HG02973 (cell line): ENCODE data around the gene FAIM2.

Experiments used
- ATAC-seq: cut with Tn5 transposase; IDR thresholded peaks from one replicate; pipeline ENCODE4 v1.9.1; 2021; ENCODE audit warnings: moderate library complexity; ENCODE audit not compliant: unreplicated experiment

The FAIM2 gene

DNA sequence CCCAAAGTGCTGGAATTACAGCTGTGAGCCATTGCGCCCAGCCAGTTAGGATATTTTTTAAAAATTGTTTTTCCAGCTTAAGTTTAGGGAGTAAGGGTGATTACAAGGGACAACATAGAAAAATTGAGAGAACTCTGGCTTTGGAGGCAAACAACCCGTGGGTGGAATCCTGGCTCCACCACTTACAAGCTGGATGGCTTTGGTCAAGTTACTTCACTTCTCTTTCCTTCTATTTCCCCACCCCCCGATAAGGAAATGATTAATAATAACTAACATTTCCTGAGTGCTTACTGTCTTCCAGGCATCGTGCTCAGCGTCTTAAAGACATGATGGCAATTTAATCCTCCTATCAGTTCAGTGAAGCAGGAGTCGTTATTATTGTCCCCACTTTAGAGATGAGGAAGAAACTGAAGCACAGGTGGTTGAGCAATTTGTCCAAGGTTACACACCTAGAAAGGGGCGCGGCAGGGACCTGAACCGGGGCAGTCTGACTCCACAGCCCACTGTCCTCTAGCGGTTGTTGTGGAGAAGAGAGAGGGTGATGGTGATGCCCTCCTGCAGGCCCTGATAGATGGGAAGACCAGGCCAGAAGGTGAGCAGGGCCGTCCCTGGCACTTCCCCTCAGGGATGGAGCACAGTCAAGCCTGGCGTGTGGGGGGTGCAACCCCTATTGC is 16.7 kb upstream of the FAIM2 start:
- no peak for ATAC-seq

DNA sequence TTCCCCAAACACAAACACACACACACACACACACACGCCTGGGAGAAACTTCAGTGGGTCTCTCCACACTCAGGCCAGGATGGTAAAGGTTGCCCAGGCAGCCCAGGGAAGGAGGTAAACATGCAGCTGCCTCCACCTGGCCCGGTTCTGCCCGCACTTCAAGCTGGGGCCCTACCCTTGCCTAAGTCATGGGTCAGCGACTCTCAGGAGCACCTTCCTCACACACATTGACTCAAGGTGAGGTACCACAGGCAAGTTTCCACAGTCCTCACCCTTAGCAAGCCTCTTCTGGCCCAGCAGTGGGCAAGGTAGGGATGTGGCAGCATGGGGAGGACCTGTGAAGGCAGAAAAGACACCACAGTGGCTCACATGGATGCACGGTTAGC is 14.1 kb upstream of the FAIM2 start:
- ATAC-seq, result no peak

DNA sequence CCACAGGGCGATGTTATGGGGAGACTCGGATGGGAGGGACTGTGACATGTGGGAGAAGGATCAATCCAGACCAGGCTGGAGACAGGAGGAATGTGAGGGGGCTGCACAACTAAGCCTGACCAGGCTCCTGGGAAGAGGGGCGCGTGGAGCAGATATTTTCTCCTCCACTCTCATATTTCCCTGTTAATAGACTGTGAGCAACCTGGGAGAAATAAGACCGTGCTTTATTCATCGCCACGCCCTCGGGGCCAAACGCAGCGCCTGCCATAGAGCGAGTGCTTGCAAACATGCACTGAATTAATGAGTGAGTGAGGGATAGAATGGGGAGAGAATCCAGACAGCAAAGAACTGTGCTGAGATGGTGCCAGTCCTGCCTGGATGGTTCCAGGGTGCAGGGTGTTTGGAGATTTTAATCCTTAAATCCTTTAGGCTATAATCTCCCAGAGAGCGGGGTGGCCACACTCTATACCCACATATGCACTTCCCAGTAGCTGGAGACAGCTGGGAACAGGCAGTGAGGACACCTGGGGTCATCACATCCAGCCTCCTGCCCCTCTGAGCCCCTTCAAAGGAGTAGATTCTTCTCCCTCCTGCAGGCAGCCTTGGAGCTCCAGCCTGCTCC is 13.6 kb upstream of the FAIM2 start:
- no peak for ATAC-seq

DNA sequence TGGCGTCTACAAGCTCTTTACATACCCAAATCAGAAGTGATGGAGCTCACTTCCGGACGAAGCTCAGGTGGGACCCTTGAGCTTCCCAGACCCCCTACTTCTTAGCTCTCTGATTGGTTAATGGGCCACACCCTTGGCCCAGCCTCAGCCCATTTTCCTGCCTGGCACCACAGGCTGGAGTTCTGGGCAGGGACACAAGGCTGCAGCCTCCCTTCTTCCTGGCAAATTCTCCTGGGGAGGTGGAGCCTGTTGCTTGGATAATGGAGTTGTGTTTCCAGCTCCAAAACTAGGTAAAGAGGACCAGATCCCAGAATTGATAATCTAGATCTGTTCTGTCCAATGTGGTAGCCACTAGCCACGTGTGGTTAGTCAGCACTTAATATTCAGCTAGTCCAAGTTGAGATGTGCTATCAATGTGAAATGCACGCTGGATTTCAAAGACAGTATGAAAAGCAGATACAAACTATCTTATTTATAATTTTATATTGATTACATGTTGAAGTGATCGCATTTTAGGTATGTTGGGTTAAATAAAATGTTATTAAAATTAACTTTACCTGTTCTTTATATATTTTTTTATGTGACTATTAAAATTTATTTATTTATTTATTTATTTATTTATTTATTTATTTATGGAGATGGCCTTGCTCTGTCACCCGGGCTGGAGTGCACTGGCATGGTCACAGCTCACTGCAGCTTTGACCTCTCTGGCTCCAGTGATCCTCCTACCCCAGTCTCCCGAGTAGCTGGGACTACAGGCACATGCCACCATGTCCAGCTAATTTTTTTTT is 12.6 kb upstream of the FAIM2 start:
- ATAC-seq, result no peak

DNA sequence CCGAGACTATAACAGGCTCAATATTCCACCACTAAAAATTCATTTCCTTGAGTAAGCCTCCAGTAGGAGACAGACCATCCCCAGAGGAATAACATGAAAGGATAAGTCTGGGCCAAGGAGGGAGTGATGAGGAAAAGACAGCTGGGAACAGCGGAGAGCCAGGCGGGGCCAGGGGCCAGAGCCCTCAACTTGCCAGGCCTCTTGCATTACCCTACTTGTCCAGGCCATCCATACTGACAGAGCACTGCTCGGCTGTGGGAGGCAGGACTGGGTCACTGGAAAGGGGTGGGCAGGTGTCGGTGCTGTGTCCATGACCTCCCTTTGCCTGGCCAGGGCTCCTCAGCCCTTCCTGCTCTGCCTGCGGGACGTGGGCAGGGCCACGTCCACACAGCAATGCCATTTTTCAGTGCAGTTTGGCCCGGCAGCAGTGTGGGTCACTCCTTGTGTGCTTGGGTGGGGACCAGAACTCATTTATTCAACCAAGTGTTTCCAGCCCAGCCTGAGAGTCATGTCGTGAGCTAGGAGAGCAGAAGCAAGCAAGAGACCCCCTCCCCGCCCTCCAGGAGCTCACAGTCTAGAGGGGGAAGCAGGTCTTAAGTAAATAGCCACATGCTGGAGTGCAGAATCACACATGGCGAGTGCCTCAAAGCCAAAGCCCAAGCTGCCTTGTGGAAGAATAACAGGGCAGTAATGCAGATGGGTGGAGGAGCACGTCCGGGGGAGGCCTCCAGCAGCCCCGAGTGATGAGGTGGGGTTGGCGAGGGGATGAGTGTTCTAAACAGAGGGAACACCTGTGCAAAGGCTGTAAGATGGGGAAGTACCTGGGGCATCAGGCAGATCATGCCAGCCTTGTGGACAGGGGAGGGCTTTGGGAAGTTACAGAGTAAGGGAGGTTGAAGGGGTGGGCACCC is 8.9 kb upstream of the FAIM2 start:
- no peak for ATAC-seq

DNA sequence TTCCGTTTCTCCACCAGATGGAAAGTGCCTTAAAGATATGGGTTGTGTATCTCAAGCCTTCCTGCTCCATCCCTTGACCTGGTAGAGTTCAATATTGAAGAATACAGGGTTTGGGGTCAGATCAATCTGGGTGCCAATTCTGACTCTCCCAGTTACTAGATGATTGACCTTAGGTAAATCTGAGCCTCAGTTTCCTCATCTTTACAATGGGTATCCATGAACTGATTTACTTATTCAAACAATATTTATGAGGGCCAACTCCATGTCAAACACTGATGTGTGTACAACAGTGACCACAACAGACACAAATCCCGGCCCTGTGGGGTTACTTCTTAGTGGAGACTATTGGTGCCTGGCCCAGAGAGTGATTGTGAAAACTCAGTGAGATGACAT is 7.5 kb upstream of the FAIM2 start:
- no peak for ATAC-seq

DNA sequence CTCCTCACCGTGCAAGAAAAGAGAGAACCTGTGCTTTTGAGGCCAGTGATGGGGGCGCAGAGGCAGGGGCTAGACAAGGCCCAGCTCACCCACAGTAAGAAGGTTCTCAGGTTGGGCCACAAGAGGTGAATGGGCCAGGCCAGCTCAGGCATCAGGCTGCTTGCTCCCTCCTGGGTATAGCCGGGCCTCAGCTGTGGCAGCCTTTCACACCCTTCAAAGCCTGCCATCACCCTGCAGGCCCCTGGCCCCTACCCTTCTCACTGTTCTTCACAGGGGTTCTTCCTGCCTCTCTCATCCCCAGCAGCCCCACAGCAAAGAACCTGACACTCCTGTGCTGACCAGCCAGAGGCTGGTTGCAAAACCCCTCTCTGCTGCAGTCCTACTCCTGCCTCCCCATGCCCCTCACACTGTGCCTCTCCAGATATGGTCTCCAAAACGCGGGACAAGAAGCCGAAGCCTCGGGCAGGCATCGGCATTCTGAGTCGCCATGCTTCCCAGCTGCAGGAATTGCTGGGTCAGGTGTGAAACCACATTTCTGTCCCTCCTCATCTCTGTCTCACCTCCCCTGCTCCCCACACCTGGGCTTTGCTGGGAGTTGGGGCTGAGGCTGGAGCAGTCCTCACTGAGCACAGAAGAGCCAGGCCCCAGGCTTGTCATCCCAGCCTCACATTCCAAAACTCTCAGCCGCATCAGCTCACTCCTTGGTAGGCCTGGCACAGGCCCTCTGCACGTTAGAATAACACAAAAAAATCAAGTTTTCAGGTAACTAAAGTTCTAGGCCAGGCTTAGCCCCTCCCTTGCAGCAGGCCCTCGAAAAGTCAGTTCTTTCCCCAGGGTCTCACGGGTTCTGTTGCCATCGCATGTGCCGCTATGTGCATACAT is 6.9 kb upstream of the FAIM2 start:
- no peak for ATAC-seq

DNA sequence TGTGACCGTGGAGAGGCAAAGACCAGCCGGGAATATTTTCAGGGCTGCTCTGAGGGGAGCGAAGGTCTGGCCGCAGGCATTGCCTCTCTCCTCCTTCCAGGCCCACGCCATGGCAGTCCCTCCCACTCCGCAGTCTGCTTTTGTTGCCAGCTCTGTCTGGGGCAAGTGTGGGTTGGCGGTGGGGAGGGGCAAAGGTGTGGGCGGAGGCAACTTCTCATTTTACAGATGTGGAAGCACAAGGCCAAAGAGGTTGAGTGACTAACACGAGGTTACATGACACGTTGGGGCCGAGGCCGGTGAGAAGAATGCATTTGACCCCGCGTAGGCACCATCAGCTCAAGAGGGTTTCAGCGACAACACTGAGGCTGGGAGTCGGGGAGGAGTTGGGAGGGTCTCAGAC is 6.1 kb upstream of the FAIM2 start:
- no peak for ATAC-seq

DNA sequence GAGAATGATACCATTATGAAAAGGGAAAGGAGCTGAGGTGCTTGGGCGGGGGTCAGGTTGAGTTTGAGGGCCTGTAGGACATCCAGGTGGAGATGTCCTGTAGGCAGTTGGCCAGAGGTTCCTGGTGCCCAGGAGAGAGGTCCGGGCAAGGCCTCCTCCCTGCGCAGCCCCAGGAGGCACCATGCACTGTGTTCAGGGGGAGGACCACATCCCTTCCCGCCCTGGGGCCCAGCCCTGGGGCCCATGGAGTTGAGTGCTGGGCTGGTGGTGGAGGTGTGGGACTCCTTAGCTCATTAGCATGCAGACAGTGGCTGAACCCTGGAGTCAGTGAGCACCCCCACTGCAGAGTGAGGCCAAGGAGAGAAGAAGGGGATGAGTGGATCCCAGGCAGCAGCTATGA is 5.7 kb upstream of the FAIM2 start:
- ATAC-seq, result no peak

DNA sequence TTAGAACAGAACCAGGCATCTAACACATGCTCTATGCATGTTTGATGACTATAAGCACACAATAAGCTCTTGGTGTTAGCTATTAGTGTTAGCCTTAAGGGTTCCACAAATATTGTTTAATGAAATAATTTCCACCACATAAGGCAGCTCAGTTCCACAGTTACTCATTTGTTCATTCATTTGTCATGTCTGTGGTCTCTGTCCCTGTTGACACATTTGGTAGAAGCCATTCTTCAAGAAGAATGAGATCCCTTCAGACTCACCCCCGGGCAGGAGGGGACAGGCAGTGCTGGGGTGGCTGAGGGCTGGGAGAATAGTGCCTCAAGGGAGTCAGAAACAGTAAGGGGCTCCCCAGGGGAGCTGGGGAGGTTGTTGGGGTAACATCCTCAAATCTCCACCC is 3.7 kb upstream of the FAIM2 start:
- ATAC-seq, result no peak

DNA sequence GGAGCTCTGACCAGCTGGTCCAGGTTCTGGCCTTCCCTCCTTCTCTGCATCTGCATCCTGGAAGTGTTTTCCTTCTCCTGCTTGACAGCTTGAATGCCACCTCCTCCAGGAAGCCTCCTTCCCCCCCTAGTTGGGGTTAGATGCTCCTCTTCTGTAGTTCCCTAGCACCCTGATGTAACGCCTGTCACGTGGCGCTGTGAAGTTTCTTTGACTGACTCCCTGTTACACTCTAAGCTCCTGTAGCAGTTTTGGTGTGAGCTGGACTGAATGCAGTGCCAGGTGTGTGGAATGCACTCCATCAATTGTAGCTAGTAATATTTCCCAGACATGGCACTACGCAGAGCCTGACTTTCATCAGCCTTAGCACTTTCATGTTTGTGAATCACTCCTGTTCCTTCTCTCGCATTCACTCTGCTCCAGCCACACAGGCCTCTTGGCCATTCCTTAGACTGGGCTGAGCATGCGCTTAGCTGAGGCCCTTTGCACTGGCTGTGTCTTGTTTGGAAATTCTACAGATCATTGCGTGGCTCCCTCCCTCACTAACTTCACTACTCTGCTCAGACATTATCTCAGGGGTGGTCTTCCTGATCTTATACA is 2.1 kb upstream of the FAIM2 start:
- ATAC-seq, result no peak

DNA sequence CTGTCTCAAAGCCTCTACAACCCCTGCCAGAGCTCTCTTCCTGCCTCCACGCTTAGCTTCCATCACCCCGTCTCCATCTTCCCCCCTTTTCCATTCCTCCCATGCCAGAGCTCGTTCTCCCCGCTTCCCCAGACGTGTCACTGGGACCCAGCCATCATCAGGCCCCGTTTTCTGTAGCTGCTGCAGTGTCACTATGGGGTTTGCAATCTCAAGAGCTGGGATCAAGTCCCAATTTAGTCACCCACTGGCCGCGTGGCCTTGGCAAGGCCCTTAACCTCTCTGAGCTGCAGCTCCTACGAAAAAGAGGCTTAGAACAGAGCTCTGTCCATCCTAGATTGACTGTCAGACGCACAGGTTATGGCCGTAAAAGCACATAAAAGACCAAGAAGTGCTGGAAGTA is 901 bp upstream of the FAIM2 start:
- no peak for ATAC-seq

DNA sequence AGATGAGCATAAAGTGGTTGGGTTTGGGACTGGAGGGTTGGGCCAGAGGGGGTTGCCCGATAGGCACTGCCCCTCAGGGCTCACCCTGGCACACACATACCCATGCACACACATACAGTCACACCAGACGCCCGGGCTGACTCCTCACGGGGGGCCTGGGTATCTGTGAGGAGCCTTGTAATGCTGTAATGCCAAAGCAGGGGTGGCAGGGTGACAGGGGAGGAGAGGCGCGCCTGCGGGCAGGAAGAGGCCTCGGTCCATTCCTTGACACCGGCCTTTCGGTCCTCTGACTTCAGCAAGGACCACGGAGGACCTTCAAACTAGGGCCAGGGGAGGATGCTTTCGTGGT is 375 bp downstream of the FAIM2 start:
- no peak for ATAC-seq

DNA sequence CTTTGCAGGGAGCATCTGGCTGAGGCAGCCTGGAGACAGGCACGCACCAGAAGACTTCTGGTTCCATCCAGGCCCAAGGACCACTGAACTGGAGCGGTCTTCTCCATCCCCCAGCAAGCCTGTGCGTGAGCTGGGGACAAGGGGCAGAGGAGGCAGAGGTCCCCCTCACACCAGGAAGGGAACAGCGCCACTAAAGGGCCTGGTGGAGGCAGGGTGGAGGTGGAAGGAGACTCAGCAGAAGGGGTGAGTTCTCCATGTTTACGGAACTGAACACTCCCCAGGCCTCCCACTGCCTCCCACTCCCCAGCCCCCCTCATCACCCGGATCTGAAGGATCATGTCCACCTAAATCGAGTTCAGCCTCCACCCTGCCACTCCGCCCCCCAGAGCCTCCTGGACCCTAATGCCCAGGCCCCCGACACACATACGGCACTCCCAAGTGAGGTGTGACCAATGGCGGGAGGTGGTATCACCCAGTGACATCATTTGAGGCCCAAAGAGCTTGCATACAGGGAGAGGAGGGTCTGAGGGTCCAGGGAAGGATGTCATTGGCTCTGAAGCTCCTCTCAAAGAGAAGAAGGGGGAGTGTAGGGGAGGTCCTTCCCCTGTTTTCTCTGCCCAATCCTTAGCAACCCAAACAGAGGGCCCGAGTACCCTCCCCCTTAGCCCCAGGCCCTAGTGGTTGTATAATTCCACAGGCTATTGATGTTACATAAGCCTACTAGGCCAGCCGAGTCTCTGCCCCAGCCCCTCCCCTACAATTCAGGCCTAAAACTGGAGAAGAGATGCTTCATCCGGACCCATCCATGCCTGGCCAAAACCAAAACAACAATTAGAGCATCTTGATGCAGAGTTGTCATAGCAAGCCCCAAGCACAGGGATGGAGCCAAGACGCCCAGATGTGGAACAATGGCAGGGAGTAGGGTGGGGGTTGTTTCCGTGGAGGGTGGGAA is 1.0 kb downstream of the FAIM2 start:
- no peak for ATAC-seq

DNA sequence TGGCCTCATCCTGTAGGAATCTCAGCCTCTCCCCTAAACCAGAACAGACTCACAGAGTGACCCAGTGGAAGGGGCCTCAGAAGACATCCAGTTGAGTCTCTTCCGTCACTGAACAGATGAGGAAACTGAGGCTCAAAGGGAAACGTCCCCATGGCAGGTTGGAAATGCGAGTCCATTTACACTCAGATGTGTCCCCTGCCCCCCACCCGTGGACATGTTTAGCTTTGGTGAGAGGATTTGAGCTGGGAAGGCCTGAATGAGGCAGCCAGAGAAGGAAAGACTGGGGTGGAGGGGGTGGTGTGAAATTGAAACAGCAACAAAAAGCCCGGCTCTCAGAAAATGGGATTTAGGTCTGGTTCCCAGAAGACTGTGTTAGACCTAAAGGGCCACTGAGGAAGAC is 1.7 kb downstream of the FAIM2 start:
- ATAC-seq, result no peak

DNA sequence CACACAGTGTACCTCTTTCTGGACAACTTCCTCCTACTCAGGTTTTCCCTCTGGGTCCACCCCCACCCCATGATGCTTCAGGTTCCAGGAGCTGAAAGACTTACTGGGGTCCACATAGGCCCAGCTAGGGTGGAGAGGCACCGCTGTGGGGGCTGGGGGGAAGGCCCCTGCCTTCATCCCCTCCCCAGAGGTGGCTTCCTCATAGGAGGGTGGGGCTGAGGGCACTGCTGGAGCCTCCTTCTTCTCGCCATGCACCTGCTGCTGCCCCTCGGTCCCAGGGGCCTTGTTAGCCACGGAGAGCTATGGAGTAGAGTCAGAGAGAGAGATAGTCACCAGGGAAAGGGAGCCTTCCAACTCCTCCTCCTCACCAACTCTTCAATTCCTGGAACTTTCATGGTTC is 2.7 kb downstream of the FAIM2 start:
- ATAC-seq, result no peak

DNA sequence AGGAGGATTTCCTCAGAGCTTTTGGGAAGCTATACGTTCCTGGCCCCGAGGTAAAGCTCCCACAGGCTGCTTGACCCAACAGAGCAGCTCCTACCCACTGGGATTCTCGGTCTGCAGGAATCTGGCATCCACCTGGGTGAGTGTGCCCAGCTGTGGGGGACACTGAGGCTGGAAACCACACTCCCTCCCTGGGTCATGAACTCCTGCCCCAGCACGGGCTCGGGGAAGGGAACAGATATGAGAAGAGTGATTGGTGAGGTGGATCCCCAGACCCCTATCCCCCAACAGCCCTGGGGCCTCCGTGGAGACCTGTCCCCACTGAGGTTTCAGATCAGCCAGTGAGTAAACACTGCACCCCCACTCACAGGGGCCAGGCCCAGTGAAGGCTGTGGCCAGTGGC is 3.3 kb downstream of the FAIM2 start:
- ATAC-seq, result no peak

DNA sequence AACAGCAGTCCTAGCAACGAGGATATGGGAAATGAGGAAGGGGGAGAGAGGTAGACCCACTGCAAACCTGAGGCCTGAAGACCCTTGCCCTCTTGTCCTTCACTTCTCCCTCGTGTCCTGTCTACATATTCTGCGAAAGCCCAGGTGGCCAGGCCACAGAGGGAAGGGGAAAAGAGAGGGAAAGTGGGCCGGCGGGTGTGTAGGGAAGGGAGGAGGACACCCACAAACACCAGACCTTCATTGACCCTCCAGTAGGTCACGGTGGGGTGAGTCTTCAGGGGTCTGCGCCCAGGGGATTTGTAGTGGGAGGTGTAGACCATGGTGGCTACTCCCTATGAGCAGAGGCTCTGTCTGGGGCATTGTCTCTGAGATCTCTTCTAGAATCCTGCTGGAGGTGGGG is 3.8 kb downstream of the FAIM2 start:
- no peak for ATAC-seq

DNA sequence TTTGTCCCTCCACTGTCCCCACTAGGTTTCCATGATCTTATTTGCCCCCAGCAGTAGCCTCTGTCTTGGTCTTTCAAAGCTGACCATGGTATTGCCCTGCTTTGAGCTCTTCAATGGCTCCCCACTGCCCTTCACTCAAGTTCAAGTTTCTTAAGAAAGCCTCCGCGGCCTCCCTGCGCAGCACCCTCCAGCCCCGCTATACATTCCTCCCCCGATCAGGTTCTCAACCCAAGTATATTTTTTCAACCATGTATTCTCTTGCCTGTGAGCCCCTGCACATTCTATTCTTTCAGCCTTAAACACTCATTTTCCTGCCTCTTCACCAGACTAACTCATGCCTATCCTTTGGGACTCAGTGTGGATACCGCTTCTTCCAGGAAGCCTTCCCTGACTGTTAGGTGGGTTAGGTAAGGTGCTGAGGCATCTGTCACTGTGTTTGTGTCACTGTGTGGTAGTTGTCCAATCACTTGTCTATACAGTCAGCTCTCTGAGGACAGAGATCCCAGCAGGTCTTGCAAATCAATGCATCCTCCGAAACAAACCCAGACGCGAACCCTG is 4.3 kb downstream of the FAIM2 start:
- no peak for ATAC-seq
